Loucy (cell line): ENCODE measurements around the gene NRG2.

Source experiments
- H2AFZ ChIP-seq: fragments of 200-600 bp; sonication (generic); 2 replicates; pipeline ENCODE4 v1.6.0; 2016; ENCODE audit warnings: antibody characterized with exemption, mild to moderate bottlenecking, low read length, moderate library complexity
- H3F3A ChIP-seq: fragments of 200-600 bp; 2 replicates; pipeline ENCODE4 v1.6.0; 2016; ENCODE audit warnings: antibody characterized with exemption, low read depth, mild to moderate bottlenecking
- H3K27me3 ChIP-seq: fragments of 200-600 bp; sonication (generic); 2 replicates; pipeline ENCODE4 v1.6.1; 2014; ENCODE audit warnings: low read length, mild to moderate bottlenecking; ENCODE audit not compliant: insufficient read depth, poor library complexity, severe bottlenecking
- H3K36me3 ChIP-seq: fragments of 200-600 bp; sonication (generic); 2 replicates; pipeline ENCODE4 v1.6.1; 2016; ENCODE audit warnings: low read length; ENCODE audit not compliant: insufficient read depth
- H3K4me1 ChIP-seq: fragments of 200-600 bp; sonication (generic); 2 replicates; pipeline ENCODE4 v1.5.1; 2014; ENCODE audit warnings: low read length, mild to moderate bottlenecking; ENCODE audit not compliant: insufficient read depth, poor library complexity, severe bottlenecking
- H3K4me2 ChIP-seq: fragments of 200-600 bp; sonication (generic); 2 replicates; pipeline ENCODE4 v1.6.0; 2014; ENCODE audit warnings: antibody characterized with exemption, low read length, low read depth, mild to moderate bottlenecking; ENCODE audit not compliant: poor library complexity, severe bottlenecking
- H3K4me3 ChIP-seq: fragments of 200-600 bp; sonication (generic); 2 replicates; pipeline ENCODE4 v1.5.1; 2014; ENCODE audit warnings: low read length, mild to moderate bottlenecking, mixed read lengths; ENCODE audit not compliant: poor library complexity, severe bottlenecking
- H3K79me2 ChIP-seq: fragments of 200-600 bp; sonication (generic); 2 replicates; pipeline ENCODE4 v1.6.1; 2014; ENCODE audit warnings: low read length; ENCODE audit not compliant: insufficient read depth
- H3K9ac ChIP-seq: fragments of 200-600 bp; sonication (generic); 2 replicates; pipeline ENCODE4 v1.6.0; 2014; ENCODE audit warnings: mild to moderate bottlenecking, low read depth, low read length, moderate library complexity; ENCODE audit not compliant: poor library complexity, severe bottlenecking
- H3K9me2 ChIP-seq: fragments of 200-600 bp; sonication (generic); replicated peaks from 2 replicates; pipeline ENCODE4 v1.6.1; 2016; ENCODE audit warnings: low read depth, low read length, mixed read lengths
- H3K9me3 ChIP-seq: fragments of 200-600 bp; sonication (generic); 2 replicates; pipeline ENCODE4 v1.6.1; 2014; ENCODE audit warnings: mild to moderate bottlenecking, antibody characterized with exemption, low read length, low read depth; ENCODE audit not compliant: insufficient read depth
- H4K20me1 ChIP-seq: fragments of 200-600 bp; sonication (generic); 2 replicates; pipeline ENCODE4 v1.6.0; 2014; ENCODE audit warnings: antibody characterized with exemption, low read length, mild to moderate bottlenecking; ENCODE audit not compliant: insufficient read depth, poor library complexity, severe bottlenecking
- CTCF ChIP-seq: fragments of 200-600 bp; sonication (generic); conservative IDR thresholded peaks from 2 replicates; pipeline ENCODE4 v1.5.1; 2014; ENCODE audit warnings: mild to moderate bottlenecking, antibody characterized with exemption, low read length
- EZH2phosphoT487 ChIP-seq: fragments of 200-600 bp; IDR thresholded peaks from 2 replicates; pipeline ENCODE4 v1.6.1; 2018; ENCODE audit warnings: antibody characterized with exemption, mild to moderate bottlenecking, moderate library complexity, borderline replicate concordance

The NRG2 gene

GRCh38 chr5:139910901-139911300 is 132.2 kb downstream of the NRG2 start:
- no peak overlapping the region for H3K9ac ChIP-seq
- H4K20me1 ChIP-seq: no peaks in the 10 kb centered on the region
- no peaks in the 10 kb centered on the region for H3K79me2 ChIP-seq
- H3K9me3 ChIP-seq: no peaks in the 10 kb centered on the region
- H3F3A ChIP-seq: no peaks in the 10 kb centered on the region
- TF ChIP-seq CTCF (no peak), EZH2phosphoT487 (no peak)
- H3K9me2 ChIP-seq: no peaks in the 10 kb centered on the region
- no peak overlapping the region for H3K4me2 ChIP-seq
- no peak overlapping the region for H2AFZ ChIP-seq
- no peaks in the 10 kb centered on the region for H3K4me1 ChIP-seq
- H3K27me3 ChIP-seq: no peaks in the 10 kb centered on the region
- H3K36me3 ChIP-seq: no peaks in the 10 kb centered on the region
- H3K4me3 ChIP-seq: no peak overlapping the region

- Histone ChIP-seq H3F3A (no peaks in the 10 kb centered on the region), H2AFZ (no peak overlapping the region), H3K4me1 (no peaks in the 10 kb centered on the region), H4K20me1 (no peaks in the 10 kb centered on the region), H3K36me3 (no peaks in the 10 kb centered on the region), H3K4me2 (no peak overlapping the region), H3K4me3 (no peak overlapping the region), H3K9ac (no peak overlapping the region), H3K9me3 (no peaks in the 10 kb centered on the region), H3K27me3 (no peaks in the 10 kb centered on the region), H3K9me2 (no peaks in the 10 kb centered on the region), H3K79me2 (no peaks in the 10 kb centered on the region)
- TF ChIP-seq EZH2phosphoT487 (no peak), CTCF (no peak)
Observed at GRCh38 chr5:139910036-139910435, 133.1 kb downstream of the NRG2 start.

- TF ChIP-seq EZH2phosphoT487 (no peak), CTCF (no peak)
- Histone ChIP-seq H3K27me3 (no peaks in the 10 kb centered on the region), H2AFZ (no peak overlapping the region), H3K4me2 (no peak overlapping the region), H3K4me3 (no peak overlapping the region), H4K20me1 (no peaks in the 10 kb centered on the region), H3K79me2 (no peaks in the 10 kb centered on the region), H3F3A (no peaks in the 10 kb centered on the region), H3K4me1 (no peaks in the 10 kb centered on the region), H3K9me3 (no peaks in the 10 kb centered on the region), H3K9me2 (no peaks in the 10 kb centered on the region), H3K9ac (no peak overlapping the region), H3K36me3 (no peaks in the 10 kb centered on the region)
Observed at GRCh38 chr5:139908749-139909148, 134.3 kb downstream of the NRG2 start.
